ENCODE data around the gene CALHM6.

Gene CALHM6

DNA sequence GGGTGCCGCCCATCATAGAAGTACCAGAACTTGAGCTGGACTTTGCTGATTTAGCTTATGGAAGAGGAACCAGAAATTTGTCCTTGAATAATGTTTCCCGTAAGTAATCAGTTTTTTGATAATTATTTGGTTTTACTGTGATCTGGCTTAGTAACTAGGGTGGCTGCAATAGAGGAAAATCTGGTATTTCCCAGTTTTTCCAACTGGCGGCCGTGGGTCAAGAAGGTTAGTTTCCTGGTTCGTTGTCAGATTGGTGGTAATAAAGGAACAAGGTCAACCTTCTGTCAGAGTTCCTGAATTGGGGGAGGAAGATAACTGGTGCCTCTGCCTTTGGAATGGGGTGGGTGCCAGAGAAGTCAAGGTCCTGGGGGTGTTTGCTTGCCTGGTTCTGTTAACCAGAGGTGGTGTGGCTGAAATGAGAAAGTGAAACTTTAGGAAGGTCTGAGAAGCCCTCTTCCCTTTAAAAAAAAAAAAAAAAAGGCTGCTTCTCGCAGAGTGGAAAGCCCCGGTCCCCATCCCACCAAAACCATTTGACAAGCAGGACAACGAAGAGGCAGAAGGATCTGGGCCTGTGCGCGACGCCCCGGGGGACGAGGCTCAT lies at the start of gene CALHM6:
Gene CALHM6 (plus strand): TSS at position 45 of the 601 bp plus-strand sequence. CDS start 555 bp downstream, at position 600.
- FAIRE-seq: no peak

DNA sequence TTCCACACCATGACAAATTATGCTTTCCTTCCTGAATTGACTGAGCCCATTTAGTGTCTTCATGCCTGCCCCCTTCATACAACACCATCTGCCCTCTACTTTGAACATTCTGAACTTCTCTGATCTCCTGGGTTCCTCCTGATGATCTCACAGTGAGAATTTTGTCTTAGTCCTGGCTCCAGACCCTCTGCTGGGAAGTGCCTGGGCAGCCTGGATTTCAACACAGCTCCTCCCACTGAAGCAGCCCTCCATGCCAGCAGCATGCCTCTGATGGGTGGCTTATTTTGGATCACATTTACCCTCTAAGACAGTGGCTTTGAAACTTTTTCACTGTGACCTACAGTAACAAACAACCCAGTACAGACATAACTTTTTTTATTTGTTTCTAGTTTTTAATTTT lies 48.9 kb upstream of the CALHM6 start:
- FAIRE-seq: no peak

DNA sequence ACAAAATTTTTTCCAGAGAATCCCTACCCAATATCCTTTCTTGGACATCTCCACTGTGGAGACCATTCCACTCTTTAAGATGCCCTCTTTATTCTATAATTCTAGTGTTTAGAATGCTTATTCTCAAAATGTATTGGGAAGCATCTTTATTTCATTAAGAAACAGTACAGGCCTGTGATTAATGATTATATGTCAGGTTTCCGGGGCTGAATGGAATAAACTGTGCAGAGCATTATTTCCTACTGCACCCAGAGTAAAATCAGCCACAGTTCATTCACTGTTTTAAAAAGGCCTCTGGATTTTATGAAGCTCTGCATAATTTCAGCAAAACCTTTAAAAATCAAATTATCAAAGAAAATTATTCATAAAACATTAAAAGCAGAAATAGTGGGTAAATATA lies 47.8 kb upstream of the CALHM6 start:
- FAIRE-seq: no peak

DNA sequence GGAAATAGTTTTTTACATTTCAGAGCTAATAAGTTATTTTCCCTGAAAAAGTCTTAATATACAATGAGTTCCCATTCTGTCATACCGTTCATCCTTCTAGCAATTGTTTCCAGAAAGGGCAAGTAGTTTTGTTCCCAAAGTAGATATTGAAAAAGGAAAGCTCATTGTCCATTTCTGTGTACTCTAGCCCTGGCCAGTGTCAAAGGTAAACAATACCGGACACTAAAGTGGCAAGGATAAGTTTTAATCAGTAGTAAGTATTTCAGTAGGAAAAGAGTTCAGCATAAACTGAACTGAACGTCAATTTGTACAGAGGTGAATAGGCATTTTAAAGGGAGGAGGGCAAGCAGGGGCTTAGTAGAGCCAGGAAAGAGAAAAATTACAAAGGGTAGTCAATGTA lies 43.5 kb upstream of the CALHM6 start:
- no peak for FAIRE-seq

DNA sequence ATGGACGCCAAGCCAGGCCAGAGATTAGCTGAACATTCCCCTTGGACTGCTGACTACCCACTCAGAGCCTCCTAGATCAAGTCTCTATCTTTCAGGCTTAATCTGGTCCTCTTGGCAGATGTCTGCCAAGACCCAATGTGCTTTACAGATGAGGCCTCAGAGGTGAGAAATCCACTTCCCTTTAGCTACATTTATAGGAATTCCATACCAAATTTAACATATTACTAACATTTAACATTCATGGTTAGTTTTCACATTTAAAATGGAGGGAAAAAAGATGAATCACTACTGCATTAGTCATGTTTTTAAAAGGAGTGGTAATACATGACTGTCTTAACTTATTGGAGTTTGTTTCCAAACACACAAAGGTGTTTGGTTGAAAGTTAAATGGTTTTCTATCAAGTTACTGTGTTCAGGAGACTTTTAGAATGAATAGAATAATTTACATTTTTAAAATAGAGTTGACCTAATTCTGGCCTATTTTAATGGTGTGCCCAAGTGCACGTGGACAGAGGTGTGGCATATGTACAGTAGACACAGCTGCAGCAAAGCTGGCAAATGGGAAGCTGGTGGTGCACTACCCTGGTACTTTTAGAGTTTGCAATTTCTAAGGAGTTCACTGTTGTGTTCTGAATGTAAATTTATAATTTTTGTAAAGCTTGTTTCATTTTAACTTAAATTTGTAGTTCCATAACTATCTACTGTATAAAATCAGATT lies 41.9 kb upstream of the CALHM6 start:
- peak; percentile 25 for FAIRE-seq

DNA sequence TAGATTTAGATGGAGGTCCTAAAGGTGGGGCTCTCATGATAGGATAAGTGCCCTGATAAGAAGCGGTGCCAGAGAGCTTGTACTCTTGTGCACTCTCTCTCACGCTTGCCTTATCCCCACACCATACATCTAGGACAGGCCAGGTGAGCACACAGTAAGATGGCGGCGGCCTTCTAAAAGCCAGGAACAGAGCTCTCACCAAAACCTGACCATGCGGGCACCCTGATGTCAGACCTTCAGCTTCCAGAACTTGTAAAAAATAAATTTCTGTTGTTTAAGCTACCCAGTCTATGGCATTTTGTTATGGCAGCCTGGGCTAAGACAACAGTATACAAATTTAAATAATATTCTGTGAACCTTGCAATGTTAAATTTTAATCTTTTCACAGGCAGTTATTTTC lies 40.8 kb upstream of the CALHM6 start:
- FAIRE-seq: no peak

DNA sequence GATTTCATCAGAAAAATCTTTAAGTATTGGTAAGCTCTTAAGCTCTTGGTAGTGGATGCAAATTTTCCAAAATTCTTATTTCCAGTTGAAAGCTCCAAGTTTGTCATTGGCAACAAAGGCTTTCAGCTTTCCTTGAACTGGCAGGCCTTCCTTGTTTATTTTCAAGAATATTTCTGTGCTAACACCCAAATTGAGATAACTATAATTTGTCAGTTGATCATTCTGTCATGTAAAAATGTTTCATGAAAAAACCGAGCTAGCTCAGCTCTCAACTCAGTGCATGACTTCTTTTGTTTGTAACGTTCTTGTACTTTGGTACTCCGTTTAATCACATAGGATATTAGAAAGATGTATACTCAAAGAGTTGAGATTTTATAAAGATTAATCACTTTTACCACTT lies 38.9 kb upstream of the CALHM6 start:
- no peak for FAIRE-seq

DNA sequence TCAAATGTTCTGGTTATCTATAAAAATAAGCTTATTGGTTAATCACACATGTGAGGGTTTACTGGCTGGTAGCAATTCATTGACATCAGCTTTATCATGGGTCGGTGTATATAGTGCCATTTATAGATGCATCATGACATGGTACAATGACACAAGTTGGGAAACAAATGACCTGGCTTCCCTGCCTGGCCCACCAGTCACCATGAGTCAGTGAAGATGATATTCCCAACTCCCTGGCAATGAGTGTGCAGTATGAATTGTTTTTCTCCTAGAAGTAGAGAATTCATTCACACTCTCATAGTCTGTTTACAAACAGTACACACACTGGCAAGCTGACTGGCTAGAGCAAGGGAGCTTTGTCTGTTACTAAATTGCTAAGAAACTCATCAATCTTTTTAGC lies 37.2 kb upstream of the CALHM6 start:
- no peak for FAIRE-seq

DNA sequence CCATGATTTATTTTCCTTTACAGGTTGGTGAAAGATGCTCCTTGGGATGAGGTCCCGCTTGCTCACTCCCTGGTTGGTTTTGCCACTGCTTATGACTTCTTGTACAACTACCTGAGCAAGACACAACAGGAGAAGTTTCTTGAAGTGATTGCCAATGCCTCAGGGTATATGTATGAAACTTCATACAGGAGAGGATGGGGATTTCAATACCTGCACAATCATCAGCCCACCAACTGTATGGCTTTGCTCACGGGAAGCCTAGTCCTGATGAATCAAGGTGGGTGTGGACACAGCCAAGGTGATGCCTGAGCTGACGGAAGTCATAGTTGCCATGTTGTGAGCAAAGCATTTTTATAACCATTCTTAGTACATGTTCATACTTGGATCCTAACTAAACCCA lies 34.6 kb upstream of the CALHM6 start:
- FAIRE-seq: no peak

DNA sequence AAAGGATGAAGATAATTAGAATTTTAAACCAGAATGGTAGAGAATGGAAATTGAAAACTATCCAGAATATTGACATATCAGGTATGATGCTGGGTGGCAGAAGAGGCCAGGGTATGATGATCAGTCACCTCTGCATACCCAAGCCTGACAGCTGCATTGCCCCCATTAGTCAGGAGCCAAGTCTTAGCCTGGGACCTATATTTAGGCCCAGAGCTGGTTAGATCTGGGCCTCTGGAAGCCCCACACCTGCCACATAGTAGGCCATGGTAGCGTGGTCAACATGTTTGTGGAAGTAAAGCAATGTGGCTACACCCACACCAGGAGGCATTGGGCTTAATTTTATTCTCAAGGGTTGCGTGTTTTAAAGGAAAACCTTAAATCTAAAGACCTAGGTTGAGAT lies 32.1 kb upstream of the CALHM6 start:
- no peak for FAIRE-seq

DNA sequence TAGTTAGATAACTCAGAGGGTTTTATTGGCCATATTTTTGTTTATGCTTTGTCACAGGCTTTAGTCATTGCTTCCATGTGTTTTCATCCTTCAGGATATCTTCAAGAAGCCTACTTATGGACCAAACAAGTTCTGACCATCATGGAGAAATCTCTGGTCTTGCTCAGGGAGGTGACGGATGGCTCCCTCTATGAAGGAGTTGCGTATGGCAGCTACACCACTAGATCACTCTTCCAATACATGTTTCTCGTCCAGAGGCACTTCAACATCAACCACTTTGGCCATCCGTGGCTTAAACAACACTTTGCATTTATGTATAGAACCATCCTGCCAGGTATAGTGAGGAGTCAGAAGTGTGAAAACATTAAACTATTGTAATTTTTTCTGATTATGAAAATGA lies 30.3 kb upstream of the CALHM6 start:
- FAIRE-seq: no peak

DNA sequence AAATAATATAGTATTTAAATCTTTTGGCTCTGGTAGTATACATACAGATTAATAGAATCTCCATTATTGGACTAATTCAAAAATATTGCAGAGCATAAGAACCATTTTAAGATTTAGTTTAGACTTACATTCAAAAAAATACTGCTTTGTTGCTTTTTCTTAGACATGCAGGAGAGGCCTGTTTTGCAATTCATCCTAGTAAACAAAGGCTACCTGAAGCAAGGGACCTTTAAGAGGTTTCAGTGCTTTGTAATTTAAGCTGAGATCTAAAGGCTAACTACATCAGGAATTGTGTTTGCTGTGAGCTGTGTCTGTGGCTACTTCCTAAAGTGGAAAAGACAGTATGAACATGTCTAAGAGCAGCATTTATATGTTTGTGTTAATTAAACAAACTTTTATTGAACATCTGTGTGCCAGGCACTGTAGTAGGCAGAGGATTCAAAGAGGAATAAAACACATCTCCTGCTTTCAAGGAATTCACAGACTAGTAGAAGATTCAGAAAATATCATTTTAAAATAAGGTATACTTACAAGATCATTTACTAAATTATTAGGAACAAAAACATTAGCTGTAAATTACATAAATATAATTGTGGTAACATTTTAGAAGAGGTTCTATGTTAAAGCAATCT lies 29.1 kb upstream of the CALHM6 start:
- FAIRE-seq: no peak

DNA sequence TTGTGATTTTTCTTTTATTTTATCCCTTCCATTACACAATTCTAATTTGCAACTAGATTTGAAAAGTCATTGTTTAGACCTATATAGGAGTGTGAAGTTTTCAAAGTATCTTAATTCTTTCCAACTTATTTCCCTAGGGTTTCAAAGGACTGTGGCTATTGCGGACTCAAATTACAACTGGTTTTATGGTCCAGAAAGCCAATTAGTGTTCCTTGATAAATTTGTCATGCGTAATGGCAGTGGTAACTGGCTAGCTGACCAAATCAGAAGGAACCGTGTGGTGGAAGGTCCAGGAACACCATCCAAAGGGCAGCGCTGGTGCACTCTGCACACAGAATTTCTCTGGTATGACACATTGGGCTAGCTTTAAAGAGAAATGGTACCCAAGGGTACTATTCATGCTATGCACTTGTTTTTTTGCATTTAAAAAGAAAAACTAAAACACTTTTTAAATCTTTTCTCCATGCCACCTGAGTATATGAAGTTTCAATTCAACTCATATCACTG lies 27.9 kb upstream of the CALHM6 start:
- no peak for FAIRE-seq

DNA sequence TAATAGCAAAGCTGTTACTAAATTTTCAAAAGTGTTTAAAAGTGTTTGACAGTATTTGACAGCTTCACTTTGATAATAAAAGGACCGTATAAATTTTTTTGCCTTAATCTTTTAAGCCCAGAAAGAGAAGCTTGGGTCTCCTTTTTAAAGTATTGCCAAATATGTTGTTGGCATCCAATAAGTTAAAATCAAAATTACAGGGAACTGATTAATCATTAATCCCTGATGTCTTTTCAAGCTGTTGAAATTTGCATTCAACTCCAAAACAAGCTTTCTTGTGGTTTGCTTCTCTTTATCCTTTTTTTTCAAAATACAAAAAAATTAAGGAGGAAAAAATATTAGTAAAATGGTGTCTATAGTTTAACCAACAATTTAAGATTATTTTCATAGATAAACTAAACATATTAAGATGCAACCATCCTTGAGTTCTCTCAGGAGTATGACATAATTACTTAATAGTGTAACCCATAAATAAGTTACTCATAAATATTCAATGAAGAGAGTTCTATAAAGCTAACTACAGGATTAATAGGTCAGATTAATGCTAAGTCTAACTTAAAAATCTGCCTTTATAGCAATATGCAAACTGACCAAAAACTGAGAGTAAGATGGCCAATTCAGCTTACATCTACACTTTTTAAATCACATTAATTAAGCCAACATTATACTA lies 27.0 kb upstream of the CALHM6 start:
- FAIRE-seq: no peak

DNA sequence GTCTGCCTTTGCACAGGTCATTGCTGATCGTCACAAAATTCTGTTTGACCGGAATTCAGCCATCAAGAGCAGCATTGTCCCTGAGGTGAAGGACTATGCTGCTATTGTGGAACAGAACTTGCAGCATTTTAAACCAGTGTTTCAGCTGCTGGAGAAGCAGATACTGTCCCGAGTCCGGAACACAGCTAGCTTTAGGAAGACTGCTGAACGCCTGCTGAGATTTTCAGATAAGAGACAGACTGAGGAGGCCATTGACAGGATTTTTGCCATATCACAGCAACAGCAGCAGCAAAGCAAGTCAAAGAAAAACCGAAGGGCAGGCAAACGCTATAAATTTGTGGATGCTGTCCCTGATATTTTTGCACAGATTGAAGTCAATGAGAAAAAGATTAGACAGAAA lies 24.6 kb upstream of the CALHM6 start:
- FAIRE-seq: no peak

DNA sequence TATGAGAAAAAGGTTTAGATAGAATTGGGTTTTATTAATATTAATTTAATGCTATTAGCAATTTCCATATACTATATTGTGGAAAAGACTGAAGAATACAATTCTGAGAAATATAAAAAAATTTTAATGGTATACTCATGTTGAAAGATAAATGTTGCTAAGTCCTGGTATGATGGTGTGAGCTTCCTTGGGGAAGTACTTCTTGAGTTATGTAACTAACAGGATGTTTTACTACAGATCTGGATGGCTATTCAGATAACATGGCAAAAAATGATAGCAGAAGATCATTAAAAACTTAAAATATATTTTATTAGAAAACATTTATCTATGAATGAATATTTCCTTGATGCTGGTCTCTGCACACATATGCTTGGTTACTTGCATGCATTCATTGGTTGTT lies 23.5 kb upstream of the CALHM6 start:
- no peak for FAIRE-seq

DNA sequence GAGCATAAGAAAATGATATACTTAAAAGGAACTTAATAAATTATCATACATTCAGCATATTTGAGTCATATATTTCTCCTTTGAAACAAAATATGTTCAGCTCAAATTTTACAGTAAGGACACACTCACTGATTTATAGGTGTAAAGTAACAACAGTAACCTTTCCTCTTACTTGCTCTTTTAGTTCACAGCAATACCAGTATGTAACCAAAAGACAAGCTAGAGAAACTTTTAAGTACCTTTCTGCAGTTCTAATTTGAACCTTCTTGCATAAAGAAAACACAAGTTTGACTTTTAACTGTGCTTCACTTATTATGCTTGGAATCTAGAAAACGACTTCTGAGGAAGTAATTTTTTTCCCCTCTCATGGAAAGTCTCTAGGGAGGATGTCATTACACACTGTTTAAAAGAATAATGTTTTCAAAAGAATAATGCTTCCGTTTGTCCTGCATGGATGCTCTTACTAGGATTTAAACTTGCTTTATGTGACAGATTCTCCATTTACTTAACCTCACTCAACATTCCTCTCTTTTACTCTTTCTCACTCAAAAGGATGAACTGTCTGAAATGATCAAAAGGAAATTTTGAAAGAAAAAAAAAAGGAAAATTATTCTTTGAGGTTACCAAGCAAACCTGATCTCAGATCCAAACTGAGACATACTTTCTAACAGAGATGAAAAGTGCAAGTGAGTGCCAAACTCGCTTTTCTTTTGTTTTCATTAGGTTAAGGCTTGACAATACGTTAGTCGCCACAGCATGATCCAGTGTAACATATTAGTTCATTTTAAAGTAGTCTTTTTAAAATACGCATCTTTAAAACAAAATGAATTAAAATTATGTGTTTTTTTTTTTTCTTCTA lies 22.4 kb upstream of the CALHM6 start:
- no peak for FAIRE-seq

DNA sequence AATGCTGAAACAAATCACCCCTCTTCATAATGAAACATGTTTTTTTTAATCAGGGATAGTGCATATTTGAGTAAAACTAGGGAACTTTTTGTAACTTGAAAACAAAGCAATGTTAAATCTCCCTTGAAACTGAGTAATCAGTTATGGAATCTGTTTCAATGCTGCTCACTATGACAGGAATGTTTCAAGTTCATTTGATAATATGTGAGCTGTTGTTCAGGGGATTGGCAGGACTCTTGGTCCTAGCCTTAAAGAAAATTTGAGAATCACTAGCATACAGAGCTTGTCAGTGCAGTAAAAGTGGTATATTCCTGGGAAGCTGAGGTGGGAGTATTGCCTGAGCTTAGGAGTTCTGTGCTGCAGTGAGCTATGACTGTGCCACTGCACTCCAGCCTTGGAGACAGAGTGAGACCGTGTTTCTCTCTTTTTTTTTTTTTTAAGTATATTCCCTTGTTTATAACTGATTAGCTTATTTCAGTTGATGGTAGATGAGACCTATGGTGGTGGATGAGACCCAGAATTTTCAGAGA lies 21.6 kb upstream of the CALHM6 start:
- FAIRE-seq: no peak

DNA sequence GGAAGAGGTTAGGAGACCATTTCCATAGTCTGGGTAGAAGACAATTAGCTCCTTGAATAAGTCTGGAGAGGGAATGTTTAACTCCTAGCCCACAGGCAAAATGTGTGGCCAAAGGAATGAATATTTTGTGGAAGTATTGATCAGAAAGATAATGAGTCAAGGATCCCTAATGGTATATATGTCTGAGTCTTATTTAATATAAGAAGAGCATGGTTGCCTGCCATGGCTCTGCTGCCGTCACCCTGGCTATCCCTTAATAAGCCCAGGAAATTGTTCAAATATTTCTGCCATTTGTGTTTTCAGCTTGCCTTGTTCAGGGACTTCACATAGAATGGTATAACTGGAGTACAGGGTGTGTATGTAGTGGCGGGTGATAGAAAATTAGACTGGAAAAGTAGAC lies 18.1 kb upstream of the CALHM6 start:
- FAIRE-seq: no peak

DNA sequence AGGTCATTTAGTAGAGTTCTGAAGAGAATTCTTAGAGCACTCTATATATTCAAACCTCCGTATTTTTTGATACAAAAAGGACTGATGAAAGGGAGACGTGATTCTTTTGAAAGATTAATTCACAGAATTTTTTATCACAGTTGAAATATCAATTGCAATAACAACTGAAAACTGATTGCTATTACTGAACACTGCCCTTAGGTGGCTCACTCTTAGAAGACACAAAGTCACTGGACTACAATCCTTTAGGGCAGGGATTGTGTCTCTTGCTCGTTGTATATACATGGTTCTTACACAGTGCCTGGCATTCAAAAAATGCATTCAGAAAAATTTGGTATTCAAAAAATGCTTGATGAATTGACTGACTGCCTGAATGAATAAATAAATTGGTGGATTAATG lies 17.1 kb upstream of the CALHM6 start:
- FAIRE-seq: peak; percentile 35

DNA sequence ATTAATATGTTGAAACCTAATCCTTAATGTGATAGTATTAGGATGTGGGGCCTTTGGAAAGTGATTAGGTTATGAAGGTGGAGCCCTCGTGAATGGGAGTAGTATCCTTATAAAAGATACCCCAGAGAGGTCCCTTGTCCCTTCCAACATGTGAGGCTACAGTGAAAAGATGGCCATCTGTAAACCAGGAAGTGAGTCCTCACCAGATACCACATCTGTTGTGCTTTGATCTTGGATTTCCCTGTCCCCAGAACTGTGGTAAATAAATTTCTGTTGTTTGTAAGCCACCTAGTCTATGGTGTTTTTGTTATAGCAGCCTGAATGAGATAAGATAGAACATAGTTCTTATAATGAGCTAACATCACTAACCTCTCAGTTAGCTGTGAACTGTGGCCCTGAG lies 16.6 kb upstream of the CALHM6 start:
- FAIRE-seq: no peak

DNA sequence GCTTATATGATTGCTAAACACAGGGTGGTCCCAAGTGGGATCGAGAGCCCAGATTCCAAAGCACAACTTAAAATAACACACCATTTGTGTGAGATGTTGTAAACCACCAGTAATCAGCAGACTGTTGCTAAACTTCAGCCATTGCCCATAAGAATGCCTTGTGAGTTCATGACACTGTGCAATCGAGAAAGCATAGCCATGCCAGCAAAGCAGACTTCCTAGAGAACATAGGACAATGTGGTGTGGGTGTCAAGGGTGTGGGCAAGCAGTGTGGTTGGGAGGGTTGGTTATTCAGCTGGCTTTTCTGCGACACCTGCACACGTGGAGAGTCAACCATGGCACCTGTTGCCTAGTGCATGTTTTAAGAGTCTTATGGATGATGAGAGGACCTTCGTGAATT lies 16.1 kb upstream of the CALHM6 start:
- no peak for FAIRE-seq

DNA sequence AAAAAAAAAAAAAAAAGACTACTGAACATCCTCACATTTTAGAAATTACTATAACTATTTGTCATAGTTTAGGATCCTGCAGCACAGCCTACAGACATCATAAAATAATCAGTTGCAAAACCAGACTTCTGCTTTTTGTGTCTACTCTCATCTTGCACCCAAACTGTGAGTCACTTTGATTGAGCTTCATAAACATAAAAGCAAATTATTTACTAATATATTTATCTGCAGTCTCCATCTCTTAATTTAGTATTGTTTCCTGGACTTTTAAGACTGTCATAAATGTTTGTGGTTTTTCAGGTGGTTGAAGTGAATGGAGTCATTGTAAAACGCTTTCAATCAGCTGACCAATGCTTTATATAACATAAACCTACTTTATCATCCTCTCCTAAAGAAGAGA lies 14.8 kb upstream of the CALHM6 start:
- FAIRE-seq: no peak
